ENCODE results near the gene DVL2.
A peak's percentile ranks its signal among the peaks of the same experiment; 100 is the strongest.
"Not testable (repeated sequence)": the region's sequence is repeated elsewhere in the genome, so short reads cannot be mapped to it uniquely, and the experiment has no call there.

Gene DVL2

GRCh38 chr17:7256766-7257456 is 22.6 kb upstream of the DVL2 start:
- no peak for DNase-seq (ENCODE audit: low read depth in 2 of 3, low spot score in 1 of 3)

- no peak for DNase-seq (ENCODE audit: low read depth in 2 of 3, low spot score in 1 of 3)
These were observed 20.2 kb upstream of the DVL2 start for GRCh38 chr17:7254511-7254910.

- DNase-seq (ENCODE audit: low read depth in 2 of 3, low spot score in 1 of 3): no peak
These were observed 18.8 kb upstream of the DVL2 start for GRCh38 chr17:7253082-7253481.

GRCh38 chr17:7252176-7253043 is 18.1 kb upstream of the DVL2 start, which contains the start of gene ELP5:
TSS of gene ELP5 (plus strand) at chr17:7252215. CDS start at chr17:7252551, 336 bp downstream.
- peak; percentile 84 to 88 (median 87) for DNase-seq (ENCODE audit: low read depth in 2 of 3, low spot score in 1 of 3)

DNA sequence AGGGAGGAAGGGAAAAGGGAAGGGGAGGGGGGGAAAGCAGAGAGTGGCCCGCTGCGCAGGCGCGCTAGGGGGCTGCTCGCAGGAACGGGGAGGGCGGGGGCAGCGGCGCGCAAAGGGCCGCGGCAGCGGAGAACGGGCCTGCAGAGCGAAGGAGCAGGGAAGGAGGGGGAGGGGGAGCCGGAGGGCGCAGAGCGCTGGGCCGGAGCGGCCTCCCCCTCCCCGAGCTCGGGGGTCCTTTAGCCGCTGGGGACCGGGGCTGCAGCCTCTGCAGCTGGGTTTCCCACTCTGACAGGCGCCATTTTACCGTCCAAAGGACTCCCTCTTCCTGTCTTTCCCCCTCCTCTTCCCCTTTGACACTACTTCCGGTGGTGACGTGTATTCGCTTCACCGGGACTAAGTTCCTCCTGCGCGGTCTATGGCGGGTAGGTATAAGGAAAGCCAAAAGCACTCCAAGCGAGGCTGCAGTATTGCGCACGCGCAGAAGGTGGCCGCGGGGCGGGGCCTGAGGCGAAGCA is 17.4 kb upstream of the DVL2 start, which contains the start of gene CTDNEP1:
CTDNEP1 (minus strand) TSS at position 74 of the 515 bp plus-strand sequence. CDS start 438 bp downstream, outside the sequence.
- peak; percentile 96 to 99 (median 98) for DNase-seq (ENCODE audit: low read depth in 2 of 3, low spot score in 1 of 3)

DNA sequence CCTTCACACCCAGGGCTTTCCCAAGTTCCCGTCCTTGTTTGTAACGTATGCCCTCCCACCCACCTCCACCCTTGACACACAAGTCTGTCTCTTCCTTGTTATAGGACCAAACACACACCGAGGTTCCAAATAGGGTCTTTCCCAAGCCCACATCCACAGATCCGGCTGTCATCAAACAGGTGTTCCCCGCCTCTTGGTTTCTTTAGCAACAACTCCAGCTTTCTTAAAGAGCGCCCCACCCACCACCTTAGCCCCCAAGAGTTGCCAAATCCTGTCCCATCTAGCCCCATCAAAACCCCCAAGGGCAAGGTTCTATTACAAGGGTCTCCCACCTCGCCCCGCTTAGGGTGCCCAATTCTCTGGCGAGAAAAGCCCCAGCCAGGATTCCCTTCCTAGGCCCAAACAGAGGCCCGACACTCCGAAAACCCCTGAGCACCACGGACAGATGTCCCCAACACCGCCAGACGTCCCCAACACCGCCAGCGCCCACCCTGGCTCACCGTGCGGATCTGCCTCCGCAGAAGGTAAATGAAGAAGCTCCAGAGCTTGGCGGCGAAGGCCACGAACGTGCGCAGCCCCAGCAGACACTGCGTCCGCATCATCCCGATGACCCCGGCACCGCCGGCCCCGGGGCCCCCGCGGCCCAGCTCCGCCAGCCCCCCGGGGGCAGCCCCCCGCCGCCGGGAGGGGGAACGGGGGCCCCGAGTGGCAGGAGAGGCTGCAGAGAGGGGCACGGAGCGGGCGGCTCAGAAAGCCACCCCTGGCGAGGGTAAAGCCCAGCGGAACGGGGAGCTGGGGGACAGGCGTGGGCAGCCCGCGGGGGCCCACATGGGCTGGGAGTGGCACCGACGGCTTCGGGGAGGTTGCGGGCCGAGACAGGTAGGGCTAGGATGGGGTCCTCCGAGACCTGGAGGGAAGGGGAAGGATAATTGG is 16.6 kb upstream of the DVL2 start:
- DNase-seq (ENCODE audit: low read depth in 2 of 3, low spot score in 1 of 3): no peak

DNA sequence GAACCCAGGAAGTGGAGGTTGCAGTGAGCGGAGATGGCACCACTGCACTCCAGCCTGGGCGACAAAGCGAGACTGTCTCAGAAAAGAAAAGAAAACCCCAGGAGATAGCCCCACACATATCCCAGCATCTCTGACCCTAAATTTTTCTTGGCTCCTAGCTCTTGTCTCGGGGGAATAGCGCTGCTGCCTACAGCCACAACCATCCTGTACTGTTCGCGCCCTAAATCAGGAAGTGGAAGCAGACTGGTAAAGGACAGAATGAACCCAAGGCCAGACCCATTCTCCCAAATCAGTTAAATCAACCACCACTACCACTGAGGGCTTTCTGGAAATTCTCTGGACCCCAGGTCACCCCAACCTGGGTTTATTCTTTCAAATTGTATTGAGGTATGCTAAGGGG is 15.5 kb upstream of the DVL2 start:
- DNase-seq (ENCODE audit: low read depth in 2 of 3, low spot score in 1 of 3): no peak

- DNase-seq (ENCODE audit: low read depth in 2 of 3, low spot score in 1 of 3): no peak
These were observed 14.9 kb upstream of the DVL2 start for GRCh38 chr17:7249214-7249613.

DNA sequence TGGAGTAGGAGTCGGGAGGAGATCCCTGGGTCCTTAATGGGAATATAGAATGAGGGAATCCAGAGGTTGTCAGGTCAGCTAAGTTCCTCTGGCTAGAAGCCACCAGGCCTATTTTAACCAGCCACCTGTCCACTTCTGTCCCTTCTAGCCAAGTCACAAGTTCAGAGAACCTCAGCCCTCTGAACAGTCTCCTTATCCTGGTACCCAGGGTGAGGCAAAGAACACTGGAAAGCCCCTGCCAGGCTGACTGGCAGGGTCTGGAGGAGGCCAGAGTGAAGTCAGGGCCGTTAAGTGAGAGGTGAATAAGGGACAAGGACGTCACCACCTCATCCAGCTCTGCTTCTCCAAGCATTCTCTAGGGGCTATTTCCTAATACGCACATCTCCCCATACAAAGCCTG is 14.5 kb upstream of the DVL2 start:
- DNase-seq (ENCODE audit: low read depth in 2 of 3, low spot score in 1 of 3): no peak

- DNase-seq (ENCODE audit: low read depth in 2 of 3, low spot score in 1 of 3): no peak
These were observed 12.5 kb upstream of the DVL2 start for GRCh38 chr17:7246779-7247178.

GRCh38 chr17:7243838-7244237 is 9.5 kb upstream of the DVL2 start:
- DNase-seq (ENCODE audit: low read depth in 2 of 3, low spot score in 1 of 3): not testable (repeated sequence)

DNA sequence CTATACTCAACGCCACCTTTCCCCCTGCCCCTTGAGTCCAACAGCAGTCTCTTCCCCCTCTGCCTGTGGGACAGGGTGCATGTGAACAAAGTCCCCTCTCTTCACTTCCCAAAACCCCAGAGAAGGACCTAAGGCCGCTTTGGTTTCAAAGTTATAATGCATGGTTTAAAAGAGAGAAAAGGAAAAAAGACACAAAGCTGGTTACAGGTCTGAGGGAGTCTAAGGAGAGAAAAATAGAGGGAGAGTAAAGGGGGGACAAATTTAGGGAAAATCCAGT is 9.1 kb upstream of the DVL2 start:
- DNase-seq (ENCODE audit: low read depth in 2 of 3, low spot score in 1 of 3): no peak

GRCh38 chr17:7242717-7243452 is 8.6 kb upstream of the DVL2 start:
- DNase-seq (ENCODE audit: low read depth in 2 of 3, low spot score in 1 of 3): peak; percentile 82 to 88 (median 87)

DNA sequence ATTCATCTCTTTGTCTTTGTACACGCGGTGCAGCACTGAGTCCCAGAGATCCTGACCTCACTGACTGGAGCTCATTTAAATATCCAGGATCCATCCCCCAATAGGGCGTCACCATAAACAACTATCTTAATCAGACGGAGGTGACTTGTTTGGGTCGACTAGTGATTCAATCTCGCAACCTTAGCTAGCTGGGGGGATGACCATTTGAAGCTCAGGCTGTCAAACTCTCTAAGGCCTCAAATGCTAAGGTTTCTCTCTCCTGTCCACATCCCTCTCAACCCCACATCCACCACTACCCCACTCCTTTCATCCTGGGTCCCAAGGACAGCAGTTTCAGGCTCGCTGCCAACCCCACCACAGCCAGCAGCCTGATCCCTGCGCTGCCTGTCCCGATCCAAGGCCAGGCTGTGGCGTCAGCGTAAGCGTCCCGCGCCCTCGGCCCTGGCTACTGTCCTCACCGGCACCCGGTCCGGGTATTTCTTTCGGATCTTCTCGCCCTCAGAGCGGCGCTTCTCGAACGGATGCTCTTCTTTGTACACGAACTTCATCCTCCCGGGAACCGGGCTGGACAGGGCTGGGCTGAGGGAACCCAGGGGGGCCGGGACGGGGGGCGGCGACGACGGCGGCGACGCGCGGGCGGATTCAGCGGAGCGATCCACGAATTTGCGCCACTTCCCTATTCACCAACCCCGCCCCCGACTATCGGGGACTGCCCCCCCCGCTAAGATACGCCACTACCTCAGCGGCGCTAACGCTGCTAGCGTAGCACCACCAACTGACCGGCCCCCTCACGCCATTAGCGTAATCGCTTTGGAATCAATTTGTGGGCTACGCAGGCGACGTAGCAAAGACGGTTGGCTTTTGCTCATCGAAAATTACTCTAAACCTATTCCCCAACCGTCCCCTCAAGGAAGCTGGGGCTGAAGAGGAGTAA is 7.7 kb upstream of the DVL2 start, which contains the start of gene GABARAP:
GABARAP (minus strand) TSS at position 667 of the 934 bp plus-strand sequence; CDS start at position 548, 119 bp downstream.
- DNase-seq (ENCODE audit: low read depth in 2 of 3, low spot score in 1 of 3): peak; percentile 85 to 96 (median 89)

- no peak for DNase-seq (ENCODE audit: low read depth in 2 of 3, low spot score in 1 of 3)
These were observed 6.9 kb upstream of the DVL2 start for GRCh38 chr17:7241090-7241733.

DNA sequence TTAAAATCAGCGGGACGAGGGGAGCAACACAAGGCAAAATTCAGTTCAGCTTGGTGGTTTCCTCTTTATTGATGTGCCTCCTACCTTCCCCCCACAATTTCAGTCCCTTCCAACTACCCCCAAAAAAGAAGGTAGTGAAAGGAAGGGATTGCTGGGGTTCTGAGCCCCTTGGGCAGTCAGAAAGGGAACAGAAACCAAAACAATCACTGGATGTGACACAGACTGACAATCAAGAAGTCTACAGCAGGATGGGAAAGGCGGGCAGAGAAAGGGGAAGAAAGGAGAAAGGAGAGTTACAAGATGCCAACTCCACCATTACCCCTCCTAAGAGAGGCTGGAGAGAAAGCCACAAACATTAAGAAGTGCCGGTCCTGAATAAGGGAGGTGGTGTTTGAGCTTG is 6.1 kb upstream of the DVL2 start:
- no peak for DNase-seq (ENCODE audit: low read depth in 2 of 3, low spot score in 1 of 3)

DNA sequence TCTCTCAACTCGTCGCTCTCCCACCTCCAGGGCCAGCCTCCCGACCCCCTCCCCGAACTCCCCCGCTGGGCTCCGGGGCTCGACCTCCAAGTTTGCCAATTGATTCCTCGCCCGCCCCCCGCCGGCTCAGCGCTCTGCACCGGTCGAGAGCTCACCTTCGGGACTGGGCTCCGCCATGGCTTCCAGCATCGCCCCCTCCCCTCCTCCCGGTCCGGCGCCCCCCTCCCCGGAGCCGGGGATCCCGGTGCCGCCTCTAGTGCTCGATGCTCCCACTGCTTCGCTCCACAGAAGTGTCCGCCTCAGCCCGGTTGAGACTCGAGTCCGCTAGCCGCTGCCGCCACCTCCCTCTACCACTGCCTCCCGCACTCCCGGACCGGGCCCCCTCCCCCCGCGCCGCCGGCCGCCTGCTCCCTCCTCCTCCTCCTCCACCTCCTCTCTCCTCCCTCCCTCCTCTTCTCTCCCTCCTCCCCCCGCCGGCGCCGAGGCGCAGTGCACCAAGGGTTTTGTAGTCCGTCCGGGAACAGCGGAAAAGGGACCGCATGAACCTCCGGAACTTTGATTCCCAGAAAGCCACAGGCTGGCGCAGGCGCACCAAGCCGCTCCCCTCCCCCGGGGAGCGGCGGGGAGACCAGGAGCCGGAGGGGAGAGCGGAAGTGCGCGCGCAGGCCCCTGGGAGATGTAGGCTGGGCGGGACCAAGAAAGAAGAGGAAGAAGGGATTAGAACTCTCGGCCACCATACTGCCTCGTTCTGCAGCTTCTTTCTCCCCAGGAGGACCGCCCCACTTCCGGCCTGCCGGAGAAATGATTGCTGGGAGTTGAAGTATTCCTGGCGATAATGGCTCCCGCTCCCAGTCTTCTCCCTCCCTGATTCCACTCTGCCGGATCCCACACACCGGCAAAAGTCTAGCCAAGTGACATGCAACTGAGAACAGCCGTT is 5.0 kb upstream of the DVL2 start, which contains the start of gene PHF23:
PHF23 (minus strand) TSS at position 367 of the 937 bp plus-strand sequence; CDS start at position 189, 178 bp downstream.
- peak; percentile 92 to 97 (median 95) for DNase-seq (ENCODE audit: low read depth in 2 of 3, low spot score in 1 of 3)

Measured in stimulated activated CD4-positive, alpha-beta T cell treated with anti-CD3 and anti-CD28 coated beads, Interleukin-12 subunit alpha, Interleukin-12 subunit beta, amount 100 ng/mL, for 48 hours (primary cell).